SJCRH30 (cell line): Measurements from ENCODE around the gene NCOR1. TPM values are rescaled to one million over a fixed set of nuclear protein-coding genes. Genes with fewer than 3 reads are reported as not detected.
"Not testable (repeated sequence)": the region's sequence is repeated elsewhere in the genome, so short reads cannot be mapped to it uniquely, and the experiment has no call there.

Experiments
- DNase-seq, 2 experiments: peaks; one replicate each; pipeline ENCODE4 v3.0.0-alpha.2; 2015 to 2020
- H3K27ac ChIP-seq: fragments of 250-450 bp; sonication (Bioruptor Pico); 2 replicates; pipeline ENCODE4 v1.5.1; 2020; ENCODE audit warnings: mild to moderate bottlenecking, moderate library complexity
- H3K27me3 ChIP-seq: fragments of 250-450 bp; sonication (Bioruptor Pico); 2 replicates; pipeline ENCODE4 v1.5.1; 2020; ENCODE audit warnings: mild to moderate bottlenecking, moderate library complexity
- H3K36me3 ChIP-seq: fragments of 250-450 bp; sonication (Bioruptor Pico); 2 replicates; pipeline ENCODE4 v1.5.1; 2020; ENCODE audit warnings: mild to moderate bottlenecking, moderate library complexity
- H3K4me1 ChIP-seq: fragments of 250-450 bp; sonication (Bioruptor Pico); 2 replicates; pipeline ENCODE4 v1.5.1; 2020; ENCODE audit warnings: mild to moderate bottlenecking, moderate library complexity
- H3K4me3 ChIP-seq: fragments of 250-450 bp; sonication (Bioruptor Pico); 2 replicates; pipeline ENCODE4 v1.5.1; 2020; ENCODE audit warnings: mild to moderate bottlenecking, moderate library complexity
- H3K9me3 ChIP-seq: fragments of 250-450 bp; sonication (Bioruptor Pico); replicated peaks from 2 replicates; pipeline ENCODE4 v1.5.1; 2020; ENCODE audit warnings: mild to moderate bottlenecking, moderate library complexity
- total RNA-seq: library from RNA; depleted of rRNA; stranded (reverse); fragments of >200 nt; shearing (Covaris generic); gene quantifications from 2 replicates; pipeline ENCODE4 v1.2.3, GENCODE V29; 2014

The NCOR1 gene
- total RNA-seq, 1 experiment from 2014 or later, result 274 TPM

- Histone ChIP-seq H3K27ac (no peak overlapping the region), H3K4me3 (no peak overlapping the region), H3K36me3 (peaks cover 21% of the 10 kb centered on the region), H3K27me3 (no peaks in the 10 kb centered on the region), H3K9me3 (0 out of 2 replicates have a peak, but pooled peaks cover 7% of the 10 kb centered on the region), H3K4me1 (no peaks in the 10 kb centered on the region; the same call in 1 of the 2 replicates)
- no peak for DNase-seq
Observed at GRCh38 chr17:16199093-16199492, 16.2 kb downstream of the NCOR1 start.

GRCh38 chr17:16197276-16197675, 18.1 kb downstream of the NCOR1 start:
- Histone ChIP-seq H3K27me3 (no peaks in the 10 kb centered on the region), H3K36me3 (peaks cover 39% of the 10 kb centered on the region), H3K4me3 (no peak overlapping the region), H3K4me1 (no peaks in the 10 kb centered on the region; the same call in 1 of the 2 replicates), H3K9me3 (0 out of 2 replicates have a peak, but pooled peaks cover 5% of the 10 kb centered on the region), H3K27ac (no peak overlapping the region)
- no peak for DNase-seq

GRCh38 chr17:16194307-16194835, 21.0 kb downstream of the NCOR1 start:
- H3K4me1 ChIP-seq, H3K4me3 ChIP-seq, H3K27ac ChIP-seq, H3K9me3 ChIP-seq, DNase-seq, H3K27me3 ChIP-seq: not testable (repeated sequence)
- peaks cover 63% of the 10 kb centered on the region for H3K36me3 ChIP-seq

GRCh38 chr17:16191604-16192003, 23.7 kb downstream of the NCOR1 start:
- no peaks in the 10 kb centered on the region for H3K27me3 ChIP-seq
- H3K27ac ChIP-seq, result no peak overlapping the region
- DNase-seq, result no peak
- no peaks in the 10 kb centered on the region for H3K9me3 ChIP-seq
- no peak overlapping the region for H3K4me3 ChIP-seq
- H3K36me3 ChIP-seq, result peaks cover 68% of the 10 kb centered on the region
- no peaks in the 10 kb centered on the region for H3K4me1 ChIP-seq

GRCh38 chr17:16190703-16191360, 24.5 kb downstream of the NCOR1 start:
- no peaks in the 10 kb centered on the region for H3K27me3 ChIP-seq
- no peak overlapping the region for H3K4me3 ChIP-seq
- peaks cover 76% of the 10 kb centered on the region for H3K36me3 ChIP-seq
- no peak for DNase-seq
- H3K4me1 ChIP-seq, result no peaks in the 10 kb centered on the region
- no peaks in the 10 kb centered on the region for H3K9me3 ChIP-seq
- H3K27ac ChIP-seq, result no peak overlapping the region

- Histone ChIP-seq H3K27ac (no peak overlapping the region), H3K27me3 (no peaks in the 10 kb centered on the region), H3K9me3 (no peaks in the 10 kb centered on the region), H3K4me3 (no peak overlapping the region), H3K36me3 (peaks cover 81% of the 10 kb centered on the region), H3K4me1 (no peaks in the 10 kb centered on the region)
- DNase-seq, result no peak
Observed at GRCh38 chr17:16189791-16190348, 25.5 kb downstream of the NCOR1 start.

- H3K36me3 ChIP-seq, result peaks cover 77% of the 10 kb centered on the region
- no peaks in the 10 kb centered on the region for H3K9me3 ChIP-seq
- no peak for DNase-seq
- H3K27me3 ChIP-seq, result no peaks in the 10 kb centered on the region
- no peak overlapping the region for H3K27ac ChIP-seq
- H3K4me1 ChIP-seq, result no peaks in the 10 kb centered on the region
- no peak overlapping the region for H3K4me3 ChIP-seq
Observed at GRCh38 chr17:16187642-16188041, 27.7 kb downstream of the NCOR1 start.

GRCh38 chr17:16181581-16181980, 33.8 kb downstream of the NCOR1 start:
- H3K4me3 ChIP-seq, result no peak overlapping the region
- no peaks in the 10 kb centered on the region for H3K4me1 ChIP-seq
- H3K27me3 ChIP-seq, result no peaks in the 10 kb centered on the region
- DNase-seq, result no peak
- peaks cover 73% of the 10 kb centered on the region for H3K36me3 ChIP-seq
- no peak overlapping the region for H3K27ac ChIP-seq
- H3K9me3 ChIP-seq, result peaks cover 4% of the 10 kb centered on the region; the same call in 1 of the 2 replicates

GRCh38 chr17:16178836-16179235, 36.5 kb downstream of the NCOR1 start:
- H3K4me3 ChIP-seq, result no peak overlapping the region
- H3K27me3 ChIP-seq, result no peaks in the 10 kb centered on the region
- H3K9me3 ChIP-seq, result peaks cover 4% of the 10 kb centered on the region; the same call in 1 of the 2 replicates
- H3K27ac ChIP-seq, result no peak overlapping the region
- DNase-seq, result no peak
- peaks cover 51% of the 10 kb centered on the region for H3K36me3 ChIP-seq
- no peaks in the 10 kb centered on the region for H3K4me1 ChIP-seq

GRCh38 chr17:16171613-16172012, 43.7 kb downstream of the NCOR1 start:
- no peak overlapping the region for H3K4me3 ChIP-seq
- DNase-seq, result no peak
- H3K4me1 ChIP-seq, result no peaks in the 10 kb centered on the region
- no peaks in the 10 kb centered on the region for H3K27me3 ChIP-seq
- no peak overlapping the region for H3K27ac ChIP-seq
- H3K36me3 ChIP-seq, result peaks cover 57% of the 10 kb centered on the region
- H3K9me3 ChIP-seq, result 0 out of 2 replicates have a peak, but pooled peaks cover 4% of the 10 kb centered on the region

GRCh38 chr17:16166766-16167165, 48.6 kb downstream of the NCOR1 start:
- H3K27ac ChIP-seq, H3K4me1 ChIP-seq, H3K27me3 ChIP-seq, H3K4me3 ChIP-seq, H3K9me3 ChIP-seq, DNase-seq: not testable (repeated sequence)
- H3K36me3 ChIP-seq, result peaks cover 64% of the 10 kb centered on the region

GRCh38 chr17:16158714-16159113, 56.6 kb downstream of the NCOR1 start:
- Histone ChIP-seq H3K27me3 (no peaks in the 10 kb centered on the region), H3K4me1 (no peaks in the 10 kb centered on the region), H3K9me3 (0 out of 2 replicates have a peak, but pooled peaks cover 3% of the 10 kb centered on the region), H3K36me3 (peaks cover 66% of the 10 kb centered on the region), H3K27ac (no peak overlapping the region), H3K4me3 (no peak overlapping the region)
- DNase-seq, result no peak

GRCh38 chr17:16155536-16155935, 59.8 kb downstream of the NCOR1 start:
- peak in 1 of 2 experiments; percentile 28 for DNase-seq
- Histone ChIP-seq H3K9me3 (0 out of 2 replicates have a peak, but pooled peaks cover 8% of the 10 kb centered on the region), H3K36me3 (peaks cover 74% of the 10 kb centered on the region), H3K4me3 (no peak overlapping the region), H3K27me3 (no peaks in the 10 kb centered on the region), H3K27ac (no peak overlapping the region), H3K4me1 (peaks cover 1% of the 10 kb centered on the region; the same call in 1 of the 2 replicates)

GRCh38 chr17:16152326-16152725, 63.0 kb downstream of the NCOR1 start:
- H3K4me3 ChIP-seq, H3K27ac ChIP-seq, H3K27me3 ChIP-seq, H3K9me3 ChIP-seq, H3K4me1 ChIP-seq, DNase-seq: not testable (repeated sequence)
- peaks cover 82% of the 10 kb centered on the region for H3K36me3 ChIP-seq

- peaks cover 86% of the 10 kb centered on the region for H3K36me3 ChIP-seq
- no peak for DNase-seq
Observed at GRCh38 chr17:16150251-16150856, 65.0 kb downstream of the NCOR1 start.

More at GRCh38 chr17:16150251-16150856, 65.0 kb downstream of the NCOR1 start:
- no peak overlapping the region for H3K4me3 ChIP-seq
- H3K9me3 ChIP-seq, result peaks cover 5% of the 10 kb centered on the region; the same call in 1 of the 2 replicates
- H3K27me3 ChIP-seq, result no peaks in the 10 kb centered on the region
- no peak overlapping the region for H3K27ac ChIP-seq
- peaks cover 9% of the 10 kb centered on the region; the same call in 1 of the 2 replicates for H3K4me1 ChIP-seq
